Measurements from ENCODE around the gene ATP1B1.

Gene ATP1B1

GRCh38 chr1:169070547-169070946, 35.9 kb upstream of the ATP1B1 start:
- no peaks in the 10 kb centered on the region; the same call in 1 of the 2 replicates for H3K9me3 ChIP-seq (ENCODE audit: control insufficient read depth, insufficient read depth, low read length)
- no peaks in the 10 kb centered on the region for H3K4me1 ChIP-seq (ENCODE audit: control insufficient read depth, low read length)
- no peaks in the 10 kb centered on the region for H3K79me2 ChIP-seq (ENCODE audit: control insufficient read depth, low read length)
- no peak overlapping the region for H3K4me3 ChIP-seq (ENCODE audit: low read length)
- H3F3A ChIP-seq (ENCODE audit: control insufficient read depth, insufficient read depth), result no peaks in the 10 kb centered on the region
- H3K27me3 ChIP-seq (ENCODE audit: control insufficient read depth, low read length), result no peaks in the 10 kb centered on the region
- TF ChIP-seq EZH2phosphoT487 (IDR thresholded peaks at IDR 0.05; ENCODE audit: borderline replicate concordance, low read length), result no peak
- H4K20me1 ChIP-seq (ENCODE audit: control insufficient read depth, insufficient read depth, low read depth, low read length), result no peaks in the 10 kb centered on the region
- H3K27ac ChIP-seq (ENCODE audit: low read depth, low read length), result no peak overlapping the region
- H3K4me2 ChIP-seq (ENCODE audit: low read length), result no peak overlapping the region
- H3K36me3 ChIP-seq (ENCODE audit: control insufficient read depth, low read length), result no peaks in the 10 kb centered on the region
- H3K9me2 ChIP-seq (replicated peaks; ENCODE audit: control insufficient read depth, low read length), result no peaks in the 10 kb centered on the region

- H3K4me2 ChIP-seq (ENCODE audit: low read length), result no peak overlapping the region
- no peaks in the 10 kb centered on the region for H3K79me2 ChIP-seq (ENCODE audit: control insufficient read depth, low read length)
- H3K4me3 ChIP-seq (ENCODE audit: low read length), result no peak overlapping the region
- H3K27me3 ChIP-seq (ENCODE audit: control insufficient read depth, low read length), result no peaks in the 10 kb centered on the region
- H3K27ac ChIP-seq (ENCODE audit: low read depth, low read length), result no peak overlapping the region
- no peaks in the 10 kb centered on the region for H4K20me1 ChIP-seq (ENCODE audit: control insufficient read depth, insufficient read depth, low read depth, low read length)
- no peaks in the 10 kb centered on the region for H3F3A ChIP-seq (ENCODE audit: control insufficient read depth, insufficient read depth)
- no peaks in the 10 kb centered on the region; the same call in 1 of the 2 replicates for H3K9me3 ChIP-seq (ENCODE audit: control insufficient read depth, insufficient read depth, low read length)
- no peaks in the 10 kb centered on the region for H3K36me3 ChIP-seq (ENCODE audit: control insufficient read depth, low read length)
- TF ChIP-seq CTCF (IDR thresholded peaks at IDR 0.05; ENCODE audit: low read depth, low read length, poor library complexity, severe bottlenecking), result no peak
- no peak for TF ChIP-seq EZH2phosphoT487 (IDR thresholded peaks at IDR 0.05; ENCODE audit: borderline replicate concordance, low read length)
- H3K9me2 ChIP-seq (replicated peaks; ENCODE audit: control insufficient read depth, low read length), result no peaks in the 10 kb centered on the region
- H3K4me1 ChIP-seq (ENCODE audit: control insufficient read depth, low read length), result no peaks in the 10 kb centered on the region
Measured at GRCh38 chr1:169070958-169071357, 35.5 kb upstream of the ATP1B1 start.

- Histone ChIP-seq H3K4me1 (ENCODE audit: control insufficient read depth, low read length) (no peaks in the 10 kb centered on the region), H3K9me2 (replicated peaks; ENCODE audit: control insufficient read depth, low read length) (no peaks in the 10 kb centered on the region), H3K36me3 (ENCODE audit: control insufficient read depth, low read length) (no peaks in the 10 kb centered on the region), H3K79me2 (ENCODE audit: control insufficient read depth, low read length) (no peaks in the 10 kb centered on the region), H3K27ac (ENCODE audit: low read depth, low read length) (no peak overlapping the region), H3K4me3 (ENCODE audit: low read length) (no peak overlapping the region), H3F3A (ENCODE audit: control insufficient read depth, insufficient read depth) (no peaks in the 10 kb centered on the region), H3K4me2 (ENCODE audit: low read length) (no peak overlapping the region), H3K9me3 (ENCODE audit: control insufficient read depth, insufficient read depth, low read length) (no peaks in the 10 kb centered on the region), H3K27me3 (ENCODE audit: control insufficient read depth, low read length) (no peaks in the 10 kb centered on the region), H4K20me1 (ENCODE audit: control insufficient read depth, insufficient read depth, low read depth, low read length) (no peaks in the 10 kb centered on the region)
- TF ChIP-seq EZH2phosphoT487 (IDR thresholded peaks at IDR 0.05; ENCODE audit: borderline replicate concordance, low read length), result no peak
- no peak for TF ChIP-seq CTCF (IDR thresholded peaks at IDR 0.05; ENCODE audit: low read depth, low read length, poor library complexity, severe bottlenecking)
Measured at GRCh38 chr1:169072945-169073725, 33.4 kb upstream of the ATP1B1 start.

DNA sequence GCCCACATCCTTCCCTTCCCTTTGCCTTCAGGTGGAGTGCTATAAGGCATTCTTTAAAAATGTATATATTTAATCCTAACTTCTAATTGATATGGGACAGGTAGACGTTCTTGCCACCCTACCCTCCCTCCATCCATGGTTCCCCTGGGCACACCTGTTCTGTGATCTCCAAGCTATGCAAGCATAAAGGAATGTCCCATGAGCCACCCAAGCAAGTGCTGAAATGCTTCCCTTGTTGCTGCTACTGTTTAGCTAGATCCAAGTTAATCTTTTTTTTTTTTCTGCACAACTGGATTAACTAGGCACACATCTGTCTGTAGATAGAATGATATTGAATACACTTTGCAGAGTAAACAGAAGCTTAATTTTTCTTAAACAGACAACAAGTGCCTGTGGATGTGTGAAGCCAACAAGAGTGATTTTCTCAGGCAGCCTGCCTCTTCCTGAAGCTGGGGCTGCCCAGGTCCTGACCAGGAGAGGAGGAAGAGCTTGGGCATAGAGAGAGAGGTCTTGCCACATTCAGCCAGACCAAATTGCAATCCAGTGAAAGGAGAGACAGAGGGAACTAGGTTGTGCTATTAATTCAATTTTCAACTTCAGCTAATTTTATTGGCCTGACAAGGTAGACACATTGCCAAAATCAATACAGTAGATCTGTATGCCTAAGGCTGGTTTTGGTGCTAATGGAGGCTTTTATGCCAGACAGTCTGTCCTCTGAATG, 28.2 kb upstream of the ATP1B1 start:
- TF ChIP-seq CTCF (IDR thresholded peaks at IDR 0.05; ENCODE audit: low read depth, low read length, poor library complexity, severe bottlenecking) (no peak), EZH2phosphoT487 (IDR thresholded peaks at IDR 0.05; ENCODE audit: borderline replicate concordance, low read length) (no peak)
- no peaks in the 10 kb centered on the region for H3K9me2 ChIP-seq (replicated peaks; ENCODE audit: control insufficient read depth, low read length)
- H3K27ac ChIP-seq (ENCODE audit: low read depth, low read length), result no peak overlapping the region
- H3K36me3 ChIP-seq (ENCODE audit: control insufficient read depth, low read length), result no peaks in the 10 kb centered on the region
- no peaks in the 10 kb centered on the region for H3K9me3 ChIP-seq (ENCODE audit: control insufficient read depth, insufficient read depth, low read length)
- no peaks in the 10 kb centered on the region for H3F3A ChIP-seq (ENCODE audit: control insufficient read depth, insufficient read depth)
- no peaks in the 10 kb centered on the region for H3K4me1 ChIP-seq (ENCODE audit: control insufficient read depth, low read length)
- H3K4me3 ChIP-seq (ENCODE audit: low read length), result no peak overlapping the region
- no peaks in the 10 kb centered on the region for H4K20me1 ChIP-seq (ENCODE audit: control insufficient read depth, insufficient read depth, low read depth, low read length)
- H3K27me3 ChIP-seq (ENCODE audit: control insufficient read depth, low read length), result no peaks in the 10 kb centered on the region; the same call in 1 of the 2 replicates
- no peak overlapping the region for H3K4me2 ChIP-seq (ENCODE audit: low read length)
- no peaks in the 10 kb centered on the region for H3K79me2 ChIP-seq (ENCODE audit: control insufficient read depth, low read length)

All from DOHH2 (cell line).